GM23338 (cell line): Measurements from ENCODE around the gene CBLL2. TPM values are rescaled to one million over a fixed set of nuclear protein-coding genes. Genes with fewer than 3 reads are reported as not detected.

ENCODE experiments used
- ATAC-seq: fragments of 200-7000 bp; cut with Tn5 transposase; 3 replicates; pipeline ENCODE4 v1.9.1; 2020
- DNase-seq: peaks from one replicate; pipeline ENCODE4 v3.0.0-alpha.2; 2015; ENCODE audit warnings: low spot score
- H2AFZ ChIP-seq: fragments of 200-600 bp; sonication (generic); 2 replicates; pipeline ENCODE4 v1.8.0; 2016; ENCODE audit warnings: antibody characterized with exemption, mild to moderate bottlenecking, moderate library complexity
- H3F3A ChIP-seq: fragments of 200-600 bp; sonication (generic); replicated peaks from 2 replicates; pipeline ENCODE4 v1.8.0; 2017; ENCODE audit warnings: antibody characterized with exemption, mixed run types, low read depth
- H3K27ac ChIP-seq: fragments of 200-600 bp; sonication (generic); 2 replicates; pipeline ENCODE4 v1.6.1; 2016; ENCODE audit warnings: low read depth
- H3K27me3 ChIP-seq: fragments of 200-600 bp; sonication (generic); 2 replicates; pipeline ENCODE4 v1.8.0; 2016; ENCODE audit warnings: mild to moderate bottlenecking, mixed run types, moderate library complexity; ENCODE audit not compliant: insufficient read depth
- H3K36me3 ChIP-seq: fragments of 200-600 bp; sonication (generic); 2 replicates; pipeline ENCODE4 v1.8.0; 2016; ENCODE audit warnings: mild to moderate bottlenecking; ENCODE audit not compliant: insufficient read depth
- H3K4me1 ChIP-seq: fragments of 200-600 bp; sonication (generic); 2 replicates; pipeline ENCODE4 v1.8.0; 2016; ENCODE audit warnings: mild to moderate bottlenecking, moderate library complexity; ENCODE audit not compliant: insufficient read depth
- H3K4me2 ChIP-seq: fragments of 200-600 bp; sonication (generic); 2 replicates; pipeline ENCODE4 v1.7.1; 2017; ENCODE audit warnings: mixed run types
- H3K4me3 ChIP-seq: fragments of 200-600 bp; sonication (generic); 2 replicates; pipeline ENCODE4 v1.6.1; 2016; ENCODE audit warnings: mixed run types
- H3K79me2 ChIP-seq: fragments of 200-600 bp; sonication (generic); replicated peaks from 2 replicates; pipeline ENCODE4 v1.8.0; 2017; ENCODE audit warnings: mild to moderate bottlenecking; ENCODE audit not compliant: insufficient read depth
- H3K9me2 ChIP-seq: fragments of 200-600 bp; sonication (generic); 2 replicates; pipeline ENCODE4 v1.8.0; 2017; ENCODE audit not compliant: insufficient read depth
- H4K20me1 ChIP-seq: fragments of 200-600 bp; sonication (generic); replicated peaks from 2 replicates; pipeline ENCODE4 v1.8.0; 2017; ENCODE audit warnings: mild to moderate bottlenecking; ENCODE audit not compliant: insufficient read depth
- H3K27ac Mint-ChIP-seq: 2 replicates; pipeline ENCODE4 v1.8.0; 2020; ENCODE audit warnings: inconsistent platforms, mild to moderate bottlenecking, moderate library complexity, mixed read lengths
- H3K27me3 Mint-ChIP-seq: 3 replicates; pipeline ENCODE4 v1.8.0; 2022; ENCODE audit warnings: low read depth, mild to moderate bottlenecking, moderate library complexity, mixed read lengths, inconsistent platforms; ENCODE audit not compliant: insufficient read depth, poor library complexity
- H3K36me3 Mint-ChIP-seq: 3 replicates; pipeline ENCODE4 v1.8.0; 2021; ENCODE audit warnings: low read depth, mild to moderate bottlenecking, inconsistent platforms, moderate library complexity, mixed read lengths
- H3K4me1 Mint-ChIP-seq: 3 replicates; pipeline ENCODE4 v1.8.0; 2020; ENCODE audit warnings: mild to moderate bottlenecking, inconsistent platforms, mixed read lengths
- H3K4me3 Mint-ChIP-seq: 3 replicates; pipeline ENCODE4 v1.8.0; 2021; ENCODE audit warnings: moderate library complexity, mild to moderate bottlenecking, inconsistent platforms, mixed read lengths
- H3K9me3 Mint-ChIP-seq: 3 replicates; pipeline ENCODE4 v1.8.0; 2020; ENCODE audit warnings: moderate library complexity, mild to moderate bottlenecking, inconsistent platforms, mixed read lengths
- CREB1 ChIP-seq: fragments of 250-450 bp; sonication (Bioruptor Pico); IDR thresholded peaks from 2 replicates; pipeline ENCODE4 v1.5.0; 2020; ENCODE audit warnings: low read depth, mild to moderate bottlenecking, moderate library complexity
- CTCF ChIP-seq, 2 experiments: fragments of 200-600 bp in 1 of 2; sonication (generic) in 1 of 2; conservative IDR thresholded peaks; 2 replicates each; pipeline versions ENCODE4 v1.5.1 to v1.6.1; 2016 to 2017; ENCODE audit warnings: antibody characterized with exemption in 2 of 2, low read depth in 2 of 2, mild to moderate bottlenecking in 2 of 2, moderate library complexity in 1 of 2
- EZH2 ChIP-seq: fragments of 200-600 bp; sonication (generic); IDR thresholded peaks from one replicate; pipeline ENCODE4 v1.8.0; 2017; ENCODE audit warnings: antibody characterized with exemption, mild to moderate bottlenecking, low read depth; ENCODE audit not compliant: unreplicated experiment
- EZH2phosphoT487 ChIP-seq: fragments of 200-600 bp; sonication (generic); IDR thresholded peaks from one replicate; pipeline ENCODE4 v1.8.1; 2018; ENCODE audit warnings: antibody characterized with exemption; ENCODE audit not compliant: unreplicated experiment
- JUNB ChIP-seq: IDR thresholded peaks from one replicate; pipeline ENCODE4 v1.6.1; 2016; ENCODE audit warnings: antibody characterized with exemption; ENCODE audit not compliant: unreplicated experiment
- NANOG ChIP-seq: IDR thresholded peaks from 2 replicates; pipeline ENCODE4 v1.6.1; 2016; ENCODE audit warnings: antibody characterized with exemption, borderline replicate concordance
- POLR2AphosphoS5 ChIP-seq: IDR thresholded peaks from 2 replicates; pipeline ENCODE4 v1.6.1; 2016; ENCODE audit warnings: antibody characterized with exemption, low read depth
- REST ChIP-seq: IDR thresholded peaks from one replicate; pipeline ENCODE4 v1.6.1; 2018; ENCODE audit warnings: antibody characterized with exemption; ENCODE audit not compliant: unreplicated experiment
- STAT1 ChIP-seq: IDR thresholded peaks from one replicate; pipeline ENCODE4 v1.6.1; 2016; ENCODE audit warnings: antibody characterized with exemption; ENCODE audit not compliant: unreplicated experiment
- ZNF114 ChIP-seq: fragments of 250-450 bp; sonication (Bioruptor Pico); IDR thresholded peaks from 2 replicates; pipeline ENCODE4 v1.5.0; 2020; ENCODE audit warnings: mild to moderate bottlenecking, moderate library complexity
- ZNF331 ChIP-seq: fragments of 250-450 bp; sonication (Bioruptor Pico); IDR thresholded peaks from 2 replicates; pipeline ENCODE4 v1.5.0; 2020; ENCODE audit warnings: low read depth, mild to moderate bottlenecking, moderate library complexity
- ZNF462 ChIP-seq: fragments of 250-450 bp; sonication (Bioruptor Pico); IDR thresholded peaks from 2 replicates; pipeline ENCODE4 v1.5.0; 2020; ENCODE audit warnings: mild to moderate bottlenecking, moderate library complexity
- polyA plus RNA-seq: library from polyadenylated mRNA; unstranded; fragments of >200 nt; fragmentation: Nextera tagmentation; extraction: Ambion mirVana; gene quantifications from 2 replicates; pipeline ENCODE4 v1.2.1, GENCODE V29; 2016
- total RNA-seq: library from RNA; depleted of rRNA; stranded (reverse); fragments of >200 nt; shearing (Covaris generic); gene quantifications from 2 replicates; pipeline ENCODE4 v1.2.3, GENCODE V29; 2014
- TF ChIP-seq, protein P1 (sequence below): IDR thresholded peaks from 2 replicates; pipeline ENCODE4 v1.6.1; 2016; ENCODE audit warnings: antibody characterized with exemption

The CBLL2 gene
- total and polyA plus RNA-seq, 2 experiments from 2014 or later = not detected

DNA sequence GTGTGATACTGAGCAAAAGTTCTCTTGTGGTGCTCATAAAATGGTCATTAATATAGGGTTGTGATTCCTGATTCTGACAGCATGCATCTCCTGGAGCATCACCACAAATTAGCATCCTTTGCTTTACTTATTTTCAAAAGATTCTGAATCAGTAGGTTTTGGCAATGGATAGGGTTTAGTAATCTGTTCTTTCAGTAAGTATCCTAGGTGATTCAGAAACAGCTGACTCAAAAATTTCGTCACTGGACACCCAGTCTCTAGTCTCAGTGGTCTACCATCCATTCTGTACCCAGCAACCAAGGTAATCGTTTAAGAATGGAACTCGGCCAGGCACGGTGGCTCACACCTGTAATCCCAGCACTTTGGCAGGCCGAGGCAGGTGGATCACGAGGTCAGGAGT, 4.1 kb downstream of the CBLL2 start:
- no peaks in the 10 kb centered on the region for H3K4me1 ChIP-seq
- Mint-ChIP-seq H3K4me1 (no peaks in the 10 kb centered on the region), H3K27ac (no peak overlapping the region), H3K9me3 (no peaks in the 10 kb centered on the region; the same call in 2 of the 3 replicates), H3K4me3 (no peak overlapping the region), H3K36me3 (no peaks in the 10 kb centered on the region), H3K27me3 (no peaks in the 10 kb centered on the region)
- no peak overlapping the region for H3K4me2 ChIP-seq
- no peaks in the 10 kb centered on the region for H3K9me2 ChIP-seq
- no peak overlapping the region for H2AFZ ChIP-seq
- ATAC-seq (no peak), DNase-seq (no peak)
- H3K79me2 ChIP-seq = no peaks in the 10 kb centered on the region
- H3F3A ChIP-seq = no peaks in the 10 kb centered on the region
- TF ChIP-seq EZH2phosphoT487 (no peak), CTCF (conservative IDR thresholded peaks at IDR 0.05; ENCODE audit: low read depth in 2 of 2) (no peak), ZNF114 (CRISPR knock-in tag) (no peak), JUNB (no peak), EZH2 (no peak), CREB1 (CRISPR knock-in tag) (no peak), POLR2AphosphoS5 (no peak), STAT1 (no peak), NANOG (no peak), ZNF462 (CRISPR knock-in tag) (no peak), REST (no peak), ZNF331 (CRISPR knock-in tag) (no peak)
- TF ChIP-seq, protein P1, sequence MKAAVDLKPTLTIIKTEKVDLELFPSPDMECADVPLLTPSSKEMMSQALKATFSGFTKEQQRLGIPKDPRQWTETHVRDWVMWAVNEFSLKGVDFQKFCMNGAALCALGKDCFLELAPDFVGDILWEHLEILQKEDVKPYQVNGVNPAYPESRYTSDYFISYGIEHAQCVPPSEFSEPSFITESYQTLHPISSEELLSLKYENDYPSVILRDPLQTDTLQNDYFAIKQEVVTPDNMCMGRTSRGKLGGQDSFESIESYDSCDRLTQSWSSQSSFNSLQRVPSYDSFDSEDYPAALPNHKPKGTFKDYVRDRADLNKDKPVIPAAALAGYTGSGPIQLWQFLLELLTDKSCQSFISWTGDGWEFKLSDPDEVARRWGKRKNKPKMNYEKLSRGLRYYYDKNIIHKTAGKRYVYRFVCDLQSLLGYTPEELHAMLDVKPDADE = no peak
- H3K36me3 ChIP-seq = no peaks in the 10 kb centered on the region
- H4K20me1 ChIP-seq = no peaks in the 10 kb centered on the region
- H3K27ac ChIP-seq = no peak overlapping the region
- H3K4me3 ChIP-seq = no peak overlapping the region
- H3K27me3 ChIP-seq = no peaks in the 10 kb centered on the region
